Astrocyte of the cerebellum (primary cell): ENCODE measurements around the gene RESP18.
A peak's percentile ranks its signal among the peaks of the same experiment; 100 is the strongest.

Experiments
- DNase-seq: peaks from one replicate; pipeline ENCODE4 v3.0.0-alpha.2; 2011; ENCODE audit warnings: low read depth
- H3K4me3 ChIP-seq: 2 replicates; pipeline ENCODE4 v1.5.1; 2011; ENCODE audit warnings: mild to moderate bottlenecking, low read depth, low read length, moderate library complexity
- CTCF ChIP-seq: IDR thresholded peaks from 2 replicates; pipeline ENCODE4 v1.5.1; 2012; ENCODE audit warnings: low read length, low read depth, moderate library complexity, mild to moderate bottlenecking; ENCODE audit errors: missing control alignments
- in situ Hi-C: cut with HindIII; loops from 2 replicates; pipeline ENCODE4 v1.10.0; 2017; ENCODE audit warnings: low sequenced_read_pairs

The RESP18 gene

GRCh38 chr2:219293736-219294231 lies 38.8 kb downstream of the RESP18 start:
- DNase-seq: no peak
- no peak overlapping the region for H3K4me3 ChIP-seq
- TF ChIP-seq CTCF: no peak
- in situ Hi-C loops: no loop called here

- no peak for TF ChIP-seq CTCF
- no peak for DNase-seq
- in situ Hi-C loops: no loop called here
- H3K4me3 ChIP-seq: no peak overlapping the region
These were observed 39.9 kb downstream of the RESP18 start for GRCh38 chr2:219292616-219293015.

- DNase-seq: no peak
- no peak for TF ChIP-seq CTCF
- in situ Hi-C loops: no loop called here
- no peak overlapping the region for H3K4me3 ChIP-seq
These were observed 40.5 kb downstream of the RESP18 start for GRCh38 chr2:219291910-219292490.

- in situ Hi-C loops: no loop called here
- TF ChIP-seq CTCF: no peak
- DNase-seq: no peak
- H3K4me3 ChIP-seq: no peak overlapping the region
These were observed 41.1 kb downstream of the RESP18 start for GRCh38 chr2:219291394-219291793.

GRCh38 chr2:219290381-219291171 lies 42.0 kb downstream of the RESP18 start:
- in situ Hi-C loops: no loop called here
- no peak for TF ChIP-seq CTCF
- H3K4me3 ChIP-seq: no peak overlapping the region
- no peak for DNase-seq

- no peak for TF ChIP-seq CTCF
- H3K4me3 ChIP-seq: no peak overlapping the region
- in situ Hi-C loops: no loop called here
- DNase-seq: peak; percentile 60
These were observed 42.8 kb downstream of the RESP18 start for GRCh38 chr2:219289537-219290361.
